KG1 (cell line): ENCODE results near the gene ZMYND8.

Experiments used
- DNase-seq: peaks from one replicate; lab custom pipeline; 2025; lab: John Stamatoyannopoulos, UW

The ZMYND8 gene

DNA sequence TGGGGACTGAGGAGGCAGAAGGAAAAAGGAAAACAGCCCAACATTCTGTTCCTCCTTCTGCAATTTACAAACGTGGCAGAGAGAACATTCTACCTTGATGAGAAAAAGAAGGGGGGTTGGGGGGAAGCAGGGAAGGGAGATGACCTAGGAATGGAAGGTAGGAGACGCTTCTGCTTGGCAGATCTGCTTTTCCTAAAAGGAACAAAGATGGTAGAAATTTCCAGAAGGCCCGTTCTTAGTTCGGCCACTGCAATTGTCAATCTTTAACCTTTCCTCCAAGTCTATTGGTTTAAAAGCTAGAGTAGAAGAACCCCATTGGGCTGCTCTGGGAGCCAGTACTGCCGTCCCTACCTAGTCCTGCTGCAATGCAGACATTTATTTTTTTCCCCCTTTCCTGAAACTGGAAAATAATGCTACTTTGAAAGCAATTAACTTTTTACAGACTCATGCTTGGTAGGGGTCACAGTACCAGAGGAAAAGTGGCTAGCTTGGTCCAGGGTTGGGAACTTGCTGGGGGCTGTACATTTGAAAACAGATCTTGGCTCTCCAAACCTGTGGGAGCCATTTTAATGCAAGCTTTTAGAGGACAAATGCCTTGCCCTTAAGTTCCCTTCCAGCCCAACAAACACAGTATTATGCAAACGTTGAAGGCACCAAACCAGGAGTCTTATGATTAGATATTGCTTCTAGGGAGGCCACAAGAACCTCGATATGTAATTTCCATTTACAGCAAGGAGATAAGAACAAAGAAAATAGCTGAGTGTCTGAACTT is 2.6 kb downstream of the ZMYND8 start:
- DNase-seq: peak; percentile 32

DNA sequence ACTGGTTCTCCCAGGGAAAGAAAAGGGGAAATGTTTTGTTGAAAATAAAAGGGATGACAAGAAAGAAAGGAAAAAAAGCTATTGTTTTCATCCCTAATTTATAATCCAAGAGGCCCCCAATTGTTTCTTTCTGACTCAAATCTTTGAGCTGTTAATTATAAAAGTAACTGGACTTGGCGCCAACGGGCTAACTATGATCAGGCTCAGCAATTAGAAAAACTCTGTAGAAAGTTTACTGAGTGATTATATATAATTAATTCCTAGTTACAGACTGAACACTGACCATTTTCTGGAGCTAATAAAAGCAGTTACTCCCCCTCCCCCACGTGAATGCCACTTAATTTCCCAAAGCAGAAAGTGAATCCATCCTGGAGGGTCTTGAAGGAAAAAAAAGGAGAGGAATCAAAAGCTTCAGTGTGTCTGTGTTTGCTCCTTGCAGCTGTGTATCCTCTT is 3.2 kb downstream of the ZMYND8 start:
- no peak for DNase-seq

DNA sequence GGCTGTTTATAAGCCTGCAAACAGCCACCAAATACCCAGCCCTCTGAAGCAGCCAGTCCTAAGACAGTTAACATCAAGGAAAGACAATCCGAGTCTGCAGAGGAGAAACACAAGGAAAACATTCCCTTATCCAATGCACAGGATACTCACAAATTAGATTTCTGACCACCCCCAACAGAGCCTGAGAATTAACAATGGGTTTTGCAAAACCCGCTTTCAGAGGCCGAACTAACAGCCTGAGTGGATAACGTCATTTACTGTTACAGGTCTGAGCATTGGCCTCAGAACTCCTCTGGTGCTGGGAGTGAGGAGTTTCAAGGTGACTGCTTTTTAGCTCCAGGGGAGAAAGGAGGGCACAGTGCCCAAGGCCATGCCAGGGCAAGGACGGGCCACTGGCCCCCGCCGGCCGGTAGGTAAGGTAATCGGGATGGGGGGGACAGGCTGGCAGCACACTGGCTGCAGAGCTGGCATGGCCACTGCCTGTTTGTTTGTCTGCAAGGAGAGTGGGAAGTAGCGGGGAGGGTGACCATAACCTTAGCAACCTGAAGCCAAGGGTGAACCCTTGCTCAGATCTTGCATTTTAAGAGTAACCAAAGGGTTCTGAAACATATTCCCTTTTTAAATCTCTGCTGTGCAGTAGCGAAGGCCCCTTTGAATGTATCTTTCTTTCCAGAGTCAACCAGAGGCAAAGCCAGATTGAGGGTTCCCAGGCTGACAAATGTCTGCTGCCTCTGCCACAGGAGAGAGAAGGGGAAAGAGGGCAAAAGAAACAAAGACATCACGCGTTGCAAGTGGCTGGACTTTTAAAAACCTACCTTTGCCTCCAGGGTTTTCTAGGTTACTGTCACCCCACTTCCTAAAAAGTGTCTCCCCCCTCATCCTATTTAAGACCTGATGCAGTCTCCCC is 3.9 kb downstream of the ZMYND8 start:
- DNase-seq: no peak

DNA sequence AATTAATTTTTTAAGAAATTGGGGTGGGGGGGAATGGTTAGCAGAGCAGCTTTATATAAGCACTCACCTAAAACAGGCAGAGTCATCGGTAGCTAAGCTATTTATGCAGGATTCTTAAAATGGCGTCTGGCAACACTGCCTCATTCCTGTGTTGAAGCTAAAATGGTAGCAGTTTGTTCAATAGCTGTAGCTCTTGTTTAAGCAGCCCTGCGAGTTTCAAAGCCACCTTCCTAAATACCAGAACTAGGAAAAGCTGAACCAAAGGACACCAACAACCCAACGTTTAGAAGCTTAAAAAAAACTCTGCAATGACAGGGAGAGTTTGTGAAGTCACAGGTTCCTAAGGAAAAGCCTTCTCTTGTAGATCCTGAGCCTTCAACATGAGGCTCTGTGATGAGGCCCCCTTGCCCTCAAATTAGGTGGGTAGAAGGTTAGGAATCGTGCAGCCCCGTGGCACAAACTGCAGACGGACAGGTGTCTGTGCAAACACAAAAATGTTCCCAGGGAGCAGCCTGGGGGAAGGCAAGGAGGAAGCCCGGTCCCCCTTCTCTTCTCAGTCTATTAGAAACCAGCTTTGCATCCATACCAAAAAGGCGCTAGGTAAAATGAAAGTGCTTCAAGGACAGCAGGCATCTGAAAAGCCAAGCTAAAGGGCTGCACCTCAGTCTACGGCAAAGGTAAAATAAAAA is 4.7 kb downstream of the ZMYND8 start:
- no peak for DNase-seq

DNA sequence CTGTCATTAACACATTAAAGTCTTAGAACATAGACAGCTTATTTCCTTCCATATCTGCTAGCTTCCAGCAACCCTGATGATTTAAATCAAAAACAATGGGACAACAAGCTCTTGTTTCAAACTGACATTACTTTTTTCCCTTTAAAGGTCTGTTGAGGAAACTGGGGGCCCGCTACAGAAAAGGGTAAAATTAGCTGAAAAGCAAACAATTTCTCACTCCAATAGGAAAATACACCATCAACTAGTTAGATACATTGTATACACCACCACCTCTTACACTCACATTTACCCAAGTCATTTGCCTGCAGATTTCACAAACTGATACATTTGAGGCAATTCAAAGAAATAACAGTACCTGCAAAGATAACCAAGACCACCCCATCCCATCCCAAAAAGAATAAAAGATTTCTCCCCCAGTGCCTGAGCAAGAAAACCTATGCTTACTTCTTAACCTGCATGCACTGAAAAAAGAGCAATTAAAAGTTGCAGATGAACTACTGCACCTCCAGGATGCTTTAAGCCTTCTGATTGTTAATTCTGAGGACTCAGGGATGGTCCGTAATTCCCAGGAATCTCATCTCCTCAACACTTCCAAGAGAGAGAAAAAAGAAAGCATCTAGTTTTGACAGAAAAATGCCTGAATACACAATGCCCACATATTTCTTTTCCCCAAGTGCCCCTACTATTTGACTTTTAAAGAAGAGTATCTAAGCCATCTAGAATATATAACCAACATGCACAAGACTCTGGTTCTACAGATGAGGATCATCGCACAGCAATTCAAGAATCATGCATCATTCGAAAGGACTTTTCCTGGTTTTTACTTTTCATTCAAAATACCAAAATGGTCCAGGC is 5.6 kb downstream of the ZMYND8 start:
- no peak for DNase-seq

DNA sequence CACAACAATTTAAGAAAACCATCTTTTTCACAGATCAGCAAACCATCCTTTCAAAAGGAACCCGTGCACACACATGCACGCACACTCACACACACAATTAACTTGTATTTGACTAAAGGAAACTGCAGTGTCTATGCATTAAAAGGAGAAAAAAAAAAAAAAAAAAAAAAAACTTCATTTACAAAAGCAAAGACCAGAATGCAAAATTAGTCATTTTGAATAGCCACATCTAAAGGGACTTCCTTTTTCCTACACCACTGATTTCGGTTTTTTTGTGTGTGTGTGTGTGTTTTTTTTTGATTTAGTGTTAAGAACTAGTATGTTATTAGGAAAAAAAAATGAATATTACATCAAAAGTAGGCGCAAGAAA is 6.3 kb downstream of the ZMYND8 start:
- DNase-seq: no peak

DNA sequence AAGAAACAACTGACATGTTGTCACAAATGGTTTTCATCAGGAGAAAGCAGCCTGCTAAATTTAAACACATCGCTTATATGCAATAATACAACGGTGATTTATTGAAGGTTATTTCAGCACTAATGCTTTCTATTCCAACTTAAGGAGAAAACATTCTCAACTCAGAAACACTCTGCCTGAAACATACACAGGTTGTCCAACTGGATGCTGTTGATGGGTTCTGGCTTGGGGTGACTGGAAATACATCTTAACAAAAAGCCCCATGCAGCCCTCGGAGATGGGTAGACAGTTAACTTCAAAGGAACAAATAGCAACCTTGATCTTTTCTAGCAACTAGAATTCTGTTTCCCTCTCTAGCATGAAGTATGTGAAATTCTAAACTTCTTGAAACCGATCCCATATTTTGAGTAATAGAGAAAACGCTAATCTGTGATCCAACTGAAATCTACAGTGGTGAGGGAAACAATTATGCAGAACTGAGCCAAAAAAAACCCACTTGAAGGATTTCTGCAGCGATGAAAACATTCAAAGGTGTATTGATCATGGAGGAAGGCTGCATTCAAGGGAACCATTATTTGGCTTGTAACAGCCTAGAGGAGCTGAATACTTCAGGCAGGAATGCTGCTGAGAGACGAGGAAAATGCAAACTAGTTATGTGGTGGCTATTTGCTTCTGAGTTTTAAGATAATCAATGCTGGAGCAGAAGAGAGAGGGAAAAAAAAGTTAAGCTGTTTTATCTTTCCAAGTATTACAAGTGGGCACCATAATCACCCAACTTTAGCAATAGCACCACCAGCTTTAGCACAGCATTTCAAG is 6.9 kb downstream of the ZMYND8 start:
- DNase-seq: no peak

DNA sequence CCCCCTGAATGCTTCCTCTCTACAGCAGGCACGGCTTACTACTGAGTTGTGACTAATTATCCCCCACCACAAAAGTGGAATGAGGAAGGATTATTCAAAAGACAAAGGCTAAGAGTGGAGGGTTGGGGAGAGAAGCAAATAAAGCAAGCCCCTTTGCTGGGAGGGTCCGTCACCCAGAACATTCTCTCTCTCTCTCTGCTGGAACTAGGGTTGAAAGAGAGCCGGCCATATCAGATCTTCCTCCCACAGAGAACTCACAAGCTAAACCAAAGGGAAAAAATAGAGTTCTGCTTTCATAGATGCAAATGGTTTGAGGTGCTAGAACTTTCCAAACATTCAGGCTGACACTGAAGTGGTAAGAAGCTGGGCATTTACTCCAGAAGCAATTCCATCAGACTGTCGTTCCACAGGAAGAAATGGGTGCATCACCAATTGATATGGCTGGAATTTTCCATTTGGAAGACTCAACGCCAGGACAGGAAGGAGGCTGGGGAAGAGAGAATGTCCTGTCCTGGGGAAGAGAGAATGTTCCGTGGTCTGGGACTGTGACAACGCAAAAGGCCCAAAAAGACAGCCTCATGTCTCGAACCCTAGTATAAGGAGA is 7.9 kb downstream of the ZMYND8 start:
- DNase-seq: no peak

DNA sequence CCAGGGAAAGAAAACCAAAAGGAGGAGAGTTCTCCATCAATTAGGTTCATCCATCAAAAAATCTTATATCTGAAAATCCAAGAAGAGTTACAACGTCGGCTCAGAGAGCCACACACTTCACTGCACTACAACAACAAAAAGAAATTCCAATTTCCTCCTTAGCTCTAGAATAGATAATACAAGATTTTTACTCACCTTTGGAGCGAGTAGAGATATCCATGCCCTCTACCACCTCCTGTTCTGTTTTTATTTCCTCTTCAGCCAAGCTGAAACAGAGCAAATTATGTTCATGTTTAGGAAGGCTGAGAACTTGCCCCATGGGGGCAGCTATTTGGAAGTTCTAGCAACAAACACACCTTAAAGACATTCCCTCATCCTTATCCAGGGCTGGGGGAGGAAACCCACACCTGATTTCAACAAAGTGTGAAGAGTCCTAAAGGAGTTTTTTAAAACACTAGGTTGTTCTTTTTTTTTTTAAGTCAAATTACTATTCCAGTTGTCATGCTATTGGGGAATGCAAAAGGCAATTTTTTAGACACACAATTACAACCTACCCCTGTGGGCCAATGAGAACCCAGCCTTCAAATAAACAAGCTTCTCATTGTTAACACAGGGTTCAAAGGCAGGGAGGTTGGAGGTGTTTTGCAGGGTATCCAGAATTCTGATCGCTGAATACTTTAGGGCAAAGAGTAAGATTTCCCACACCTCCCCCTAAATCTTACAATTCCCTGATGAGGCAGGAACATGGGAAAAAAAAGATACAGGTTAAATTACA is 8.7 kb downstream of the ZMYND8 start:
- DNase-seq: no peak

DNA sequence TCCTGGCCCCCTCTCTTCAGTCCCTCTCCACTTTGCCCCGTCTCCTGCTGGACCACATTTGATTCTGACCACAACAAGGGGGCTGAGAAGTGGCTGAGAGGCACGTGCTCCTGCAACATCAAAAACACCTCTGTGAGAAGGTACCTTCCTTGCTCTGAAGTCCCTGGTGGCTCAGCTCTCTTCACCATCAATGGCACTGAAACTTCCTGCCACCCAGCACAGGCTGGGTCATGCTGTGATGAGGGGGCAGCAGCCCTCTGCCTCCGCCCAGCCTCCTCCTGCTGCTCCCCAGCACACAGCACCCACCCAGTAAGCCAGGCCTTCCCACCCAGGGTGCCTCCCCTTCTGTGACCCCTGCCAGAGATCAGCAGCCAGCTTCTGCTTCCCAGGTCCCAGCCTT is 10.3 kb downstream of the ZMYND8 start:
- no peak for DNase-seq

DNA sequence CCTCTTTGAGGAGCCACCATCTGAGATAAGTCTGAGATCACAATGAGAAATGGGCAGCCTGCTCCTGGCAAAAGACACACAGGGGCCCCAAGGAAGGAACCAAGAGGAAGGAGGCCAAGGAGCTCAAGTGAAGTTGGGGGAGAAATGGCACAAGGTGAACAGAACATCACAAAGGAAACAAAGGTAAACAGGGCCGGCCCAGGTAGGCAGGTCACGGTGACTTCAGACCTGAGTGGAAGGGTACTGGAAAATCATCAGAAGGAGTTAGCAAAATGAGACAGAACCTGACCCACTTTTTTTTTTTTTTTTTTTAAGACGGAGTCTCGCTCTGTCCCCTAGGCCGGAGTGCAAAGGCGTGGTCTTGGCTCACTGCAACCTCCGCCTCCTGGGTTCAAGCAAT is 11.3 kb downstream of the ZMYND8 start:
- no peak for DNase-seq

DNA sequence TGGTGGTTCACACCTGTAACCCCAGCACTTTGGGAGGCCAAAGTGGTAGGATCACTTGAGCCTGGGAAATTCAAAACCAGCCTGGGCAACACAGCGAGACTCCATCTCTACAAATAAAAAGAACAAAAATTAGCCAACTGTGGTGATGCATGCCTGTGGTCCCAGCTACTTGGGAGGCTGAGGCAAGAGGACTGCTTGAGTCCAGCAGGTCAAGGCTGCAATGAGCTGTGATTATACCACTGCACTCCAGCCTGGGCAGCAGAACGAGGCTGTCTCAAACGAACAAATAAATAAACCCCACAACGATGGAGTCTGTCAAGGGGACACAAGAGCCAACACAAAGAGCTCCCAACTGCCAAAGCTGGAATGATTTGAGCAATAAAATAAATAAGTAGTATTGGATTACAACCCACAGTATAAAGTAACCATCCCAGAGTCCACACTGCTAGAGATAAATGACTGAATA is 13.5 kb downstream of the ZMYND8 start:
- DNase-seq: no peak

DNA sequence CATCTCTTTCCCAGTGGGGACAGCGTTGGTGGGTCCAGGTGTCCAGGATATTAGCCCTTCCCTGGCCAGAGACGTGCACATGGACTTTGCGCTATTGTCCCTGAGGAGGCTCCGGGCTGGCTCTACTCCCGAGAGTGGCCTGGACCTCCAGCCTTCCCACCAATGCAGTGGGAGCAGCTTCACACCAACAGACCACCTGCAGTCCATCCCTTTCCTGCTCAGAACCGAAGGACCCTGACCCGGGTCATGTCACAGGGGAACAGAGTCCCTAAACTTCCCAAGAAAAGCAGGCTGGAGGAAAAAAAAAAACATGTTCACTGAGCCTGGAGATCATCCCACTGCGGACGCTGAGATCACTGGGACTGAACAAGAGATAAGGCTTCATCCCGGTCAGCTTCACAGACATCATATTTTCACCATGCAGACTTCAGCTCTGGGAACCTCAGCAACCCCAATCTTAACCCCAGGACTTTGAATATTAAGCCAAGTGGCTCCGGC is 18.3 kb downstream of the ZMYND8 start:
- no peak for DNase-seq

DNA sequence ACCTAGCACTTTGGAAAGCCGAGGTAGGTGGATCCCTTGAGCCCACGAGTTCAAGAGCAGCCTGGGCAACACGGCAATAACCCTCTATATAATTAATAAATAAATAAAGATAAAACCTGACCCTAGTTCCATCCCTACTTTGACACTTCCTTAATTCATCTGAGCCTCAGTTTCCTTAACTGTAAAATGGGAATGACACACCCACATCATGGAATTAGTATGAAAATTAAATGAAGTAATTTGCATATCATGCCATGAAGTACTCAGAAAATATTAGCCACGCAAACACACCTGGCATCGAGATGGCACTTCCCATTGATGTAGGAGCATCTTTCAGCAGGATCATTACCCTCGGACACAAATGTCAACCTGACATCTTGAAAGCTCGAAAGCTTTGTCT is 19.1 kb downstream of the ZMYND8 start:
- DNase-seq: no peak

DNA sequence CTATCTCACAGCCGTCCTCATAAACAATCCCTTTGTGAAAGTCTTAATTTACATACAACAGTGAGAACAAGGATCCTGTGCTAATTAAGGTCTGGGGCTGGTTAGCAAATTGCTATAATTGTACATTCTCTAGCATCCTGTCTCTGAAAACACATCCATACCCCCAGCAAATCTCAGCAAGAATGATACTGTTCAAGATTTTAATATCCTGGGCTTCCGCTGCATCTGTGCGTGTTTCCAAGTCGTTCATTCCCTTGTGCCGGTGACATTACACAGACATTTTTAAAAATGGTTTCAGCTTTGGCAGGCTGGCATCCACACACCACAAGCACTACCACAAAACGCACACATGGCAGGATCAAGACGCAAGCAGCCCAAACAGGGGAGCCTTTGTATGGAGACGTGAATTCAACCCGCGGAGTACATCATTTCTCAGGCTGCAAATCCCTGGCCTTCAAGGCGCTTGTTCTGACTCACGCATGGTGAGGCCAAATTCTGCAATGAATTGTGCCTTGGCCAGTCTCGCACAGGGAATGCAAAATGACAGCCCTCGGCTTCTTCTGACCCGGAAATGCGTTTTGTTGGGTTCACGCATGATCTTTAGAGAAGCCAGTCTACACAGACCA is 20.3 kb downstream of the ZMYND8 start:
- DNase-seq: no peak

DNA sequence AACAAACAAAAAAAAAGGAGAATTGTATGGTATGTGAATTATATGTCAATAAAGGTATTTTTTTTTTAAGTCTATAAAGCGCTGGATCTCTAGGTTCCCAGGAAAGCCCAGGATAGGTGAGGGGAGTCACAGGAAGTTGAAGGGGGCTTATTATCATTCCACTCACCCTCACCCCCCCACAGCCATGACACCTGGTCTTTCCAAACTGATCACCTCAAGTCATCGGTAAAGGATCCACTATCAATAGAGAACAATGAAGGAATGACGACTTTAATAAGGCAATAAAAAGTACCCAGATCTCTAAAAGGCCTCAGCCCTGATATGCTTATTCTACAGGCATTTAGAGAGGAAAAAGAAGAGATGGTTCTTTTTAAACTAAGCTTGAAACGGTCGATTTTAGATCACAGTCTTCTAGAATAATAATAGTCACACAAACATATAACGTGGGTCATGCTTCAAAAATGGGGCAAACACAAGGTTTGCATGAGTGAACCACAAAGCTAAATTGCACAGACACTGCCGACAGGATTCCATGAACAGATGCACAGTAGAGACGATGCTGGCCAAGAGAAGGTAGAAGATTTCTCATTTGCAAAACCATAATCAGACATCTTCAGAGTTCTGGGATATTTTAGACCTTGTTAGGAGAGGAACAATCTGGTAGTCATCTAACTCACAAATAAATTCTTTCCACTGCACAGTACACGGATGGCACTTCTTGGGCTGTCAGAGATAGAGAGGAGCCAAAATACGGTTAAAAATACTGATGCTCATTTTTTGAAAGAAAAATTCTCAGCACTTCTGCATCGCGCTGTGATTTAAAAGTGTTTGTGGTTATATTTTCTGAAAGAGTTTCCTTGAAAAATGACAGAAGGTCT is 21.0 kb downstream of the ZMYND8 start:
- no peak for DNase-seq

DNA sequence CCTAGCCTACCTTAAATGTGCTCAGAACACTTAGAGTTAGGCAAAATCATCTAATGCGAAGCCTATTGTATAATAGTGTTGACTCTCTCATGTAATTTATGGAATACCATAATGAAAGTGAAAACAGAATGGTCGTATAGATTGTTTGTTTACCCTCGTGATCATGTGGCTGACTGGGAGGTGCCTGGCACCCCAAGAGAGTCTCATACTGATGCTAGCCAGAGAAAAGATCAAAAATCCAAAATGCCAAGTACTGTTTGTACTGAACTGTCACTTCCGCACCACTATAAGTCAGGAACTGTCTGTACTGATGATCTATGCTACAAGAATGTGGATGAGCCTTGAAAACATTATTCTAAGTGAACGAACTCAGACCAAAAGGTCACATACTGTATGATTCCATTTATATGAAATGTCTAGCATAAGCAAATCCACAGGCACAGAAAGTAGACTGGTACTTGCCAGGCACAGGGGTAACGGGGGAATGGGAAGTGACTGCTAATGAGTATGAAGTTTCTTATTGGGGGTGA is 22.4 kb downstream of the ZMYND8 start:
- no peak for DNase-seq
